ENCODE data around the gene INO80.

Gene INO80

DNA sequence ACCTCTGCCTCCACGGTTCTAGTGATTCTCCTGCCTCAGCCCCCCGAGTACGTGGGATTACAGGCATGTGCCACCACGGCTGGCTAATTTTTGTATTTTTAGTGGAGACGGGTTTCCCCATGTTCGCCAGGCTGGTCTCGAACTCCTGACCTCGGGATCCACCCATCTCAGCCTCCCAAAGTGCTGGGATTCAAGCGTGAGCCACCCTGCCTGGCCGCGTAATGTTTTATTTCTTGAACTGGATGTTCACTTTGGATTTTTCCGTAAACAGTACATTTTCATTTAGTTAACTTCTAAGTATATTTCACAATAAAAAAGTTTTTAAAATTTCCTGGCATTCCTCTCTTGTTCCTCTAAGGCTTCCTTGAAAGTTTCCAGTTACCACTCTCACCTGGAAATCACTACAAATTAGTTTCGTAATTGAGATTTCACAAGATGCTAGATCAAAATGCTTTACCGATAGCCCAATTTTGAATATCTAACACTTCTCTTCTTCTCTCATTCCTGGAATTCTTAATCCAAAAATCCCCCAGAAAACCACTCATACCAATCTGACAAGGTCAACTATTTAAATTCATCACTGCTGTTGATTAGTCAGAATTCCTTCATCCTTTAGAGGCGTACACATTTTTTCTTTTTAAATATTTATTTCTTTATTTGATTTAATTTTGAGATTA, 44.7 kb upstream of the INO80 start:
- no peaks in the 10 kb centered on the region for H3K79me1 ChIP-seq (replicated peaks; ENCODE audit: low read length, poor library complexity, severe bottlenecking)
- H3K27me3 ChIP-seq (ENCODE audit: control insufficient read depth in 1 of 2, insufficient read depth in 1 of 2, low read length in 2 of 2) = no peaks in the 10 kb centered on the region
- no peak overlapping the region for H4K91ac ChIP-seq (ENCODE audit: low read length)
- H3K9ac ChIP-seq (ENCODE audit: low read length) = no peak overlapping the region
- no peak overlapping the region for H2BK120ac ChIP-seq (ENCODE audit: low read depth, low read length)
- H2AFZ ChIP-seq (ENCODE audit: low read depth, low read length) = no peak overlapping the region
- no peak overlapping the region for H3K18ac ChIP-seq (ENCODE audit: low read depth in 1 of 2, low read length in 2 of 2)
- H3K4me1 ChIP-seq (ENCODE audit: control insufficient read depth, insufficient read depth, low read depth, low read length) = peaks cover 3% of the 10 kb centered on the region
- H3K14ac ChIP-seq (ENCODE audit: low read length in 2 of 2) = no peak overlapping the region
- H3K4me2 ChIP-seq (ENCODE audit: low read length, poor library complexity, severe bottlenecking) = no peak overlapping the region
- H3K27ac ChIP-seq (ENCODE audit: low read length, poor library complexity, severe bottlenecking) = no peak overlapping the region
- H2BK5ac ChIP-seq (ENCODE audit: low read depth, low read length, poor library complexity, severe bottlenecking) = no peak overlapping the region
- no peak overlapping the region for H3K23ac ChIP-seq (ENCODE audit: low read length in 2 of 2)
- H2AK5ac ChIP-seq (ENCODE audit: low read length, severe bottlenecking) = no peak overlapping the region
- no peak overlapping the region for H4K8ac ChIP-seq (ENCODE audit: low read length)
- H3K4ac ChIP-seq (ENCODE audit: low read depth in 1 of 2, low read length in 2 of 2) = no peak overlapping the region
- DNase-seq = no peak
- no peaks in the 10 kb centered on the region for H3K9me3 ChIP-seq (ENCODE audit: control insufficient read depth, low read length)
- no peak overlapping the region for H2BK15ac ChIP-seq (ENCODE audit: low read depth, poor library complexity, severe bottlenecking)
- H2BK12ac ChIP-seq (ENCODE audit: low read length in 2 of 2) = no peak overlapping the region
- WGBS = 94% methylated on average over 13 of the region's 15 CpGs
- H3K4me3 ChIP-seq (ENCODE audit: insufficient read depth in 1 of 2, low read depth in 1 of 2, low read length in 2 of 2) = no peak overlapping the region
- no peaks in the 10 kb centered on the region for H3K36me3 ChIP-seq (ENCODE audit: control insufficient read depth in 1 of 2, insufficient read depth in 2 of 2, low read depth in 1 of 2, low read length in 2 of 2)

DNA sequence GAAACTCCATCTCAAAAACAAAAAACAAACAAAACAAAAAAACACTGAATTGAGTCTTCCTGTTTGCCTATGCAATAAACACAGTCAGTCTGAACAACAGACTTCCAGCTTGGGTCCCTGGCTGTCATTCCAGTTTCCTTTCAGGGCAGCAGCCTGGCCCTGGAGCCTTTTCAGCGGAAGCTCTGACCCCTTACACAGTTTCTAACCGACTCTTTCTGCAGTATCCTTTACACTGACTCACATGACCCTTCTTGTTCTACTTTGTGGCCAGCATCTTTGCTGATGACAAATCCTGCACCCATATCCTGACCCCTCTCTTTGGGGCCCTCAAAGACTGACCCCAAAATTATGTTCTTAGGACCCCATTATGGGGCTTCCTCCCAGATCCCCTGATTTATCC, 38.3 kb upstream of the INO80 start:
- Histone ChIP-seq H3K4me3 (ENCODE audit: insufficient read depth in 1 of 2, low read depth in 1 of 2, low read length in 2 of 2) (no peak overlapping the region), H3K23ac (ENCODE audit: low read length in 2 of 2) (no peak overlapping the region), H4K8ac (ENCODE audit: low read length) (no peak overlapping the region), H2AFZ (ENCODE audit: low read depth, low read length) (no peak overlapping the region), H3K9me3 (ENCODE audit: control insufficient read depth, low read length) (no peaks in the 10 kb centered on the region), H3K36me3 (ENCODE audit: control insufficient read depth in 1 of 2, insufficient read depth in 2 of 2, low read depth in 1 of 2, low read length in 2 of 2) (no peaks in the 10 kb centered on the region), H3K79me1 (replicated peaks; ENCODE audit: low read length, poor library complexity, severe bottlenecking) (no peaks in the 10 kb centered on the region), H3K4ac (ENCODE audit: low read depth in 1 of 2, low read length in 2 of 2) (no peak overlapping the region), H2BK15ac (ENCODE audit: low read depth, poor library complexity, severe bottlenecking) (no peak overlapping the region), H4K91ac (ENCODE audit: low read length) (no peak overlapping the region), H3K14ac (ENCODE audit: low read length in 2 of 2) (no peak overlapping the region), H3K4me2 (ENCODE audit: low read length, poor library complexity, severe bottlenecking) (no peak overlapping the region), H3K4me1 (ENCODE audit: control insufficient read depth, insufficient read depth, low read depth, low read length) (peaks cover 1% of the 10 kb centered on the region), H3K9ac (ENCODE audit: low read length) (no peak overlapping the region), H2AK5ac (ENCODE audit: low read length, severe bottlenecking) (no peak overlapping the region), H3K27me3 (ENCODE audit: control insufficient read depth in 1 of 2, insufficient read depth in 1 of 2, low read length in 2 of 2) (no peaks in the 10 kb centered on the region), H2BK120ac (ENCODE audit: low read depth, low read length) (no peak overlapping the region), H3K27ac (ENCODE audit: low read length, poor library complexity, severe bottlenecking) (no peak overlapping the region), H3K18ac (ENCODE audit: low read depth in 1 of 2, low read length in 2 of 2) (no peak overlapping the region), H2BK12ac (ENCODE audit: low read length in 2 of 2) (no peak overlapping the region), H2BK5ac (ENCODE audit: low read depth, low read length, poor library complexity, severe bottlenecking) (no peak overlapping the region)
- 43% methylated on average over 2 of the region's 2 CpGs for WGBS
- peak; percentile 21 for DNase-seq

DNA sequence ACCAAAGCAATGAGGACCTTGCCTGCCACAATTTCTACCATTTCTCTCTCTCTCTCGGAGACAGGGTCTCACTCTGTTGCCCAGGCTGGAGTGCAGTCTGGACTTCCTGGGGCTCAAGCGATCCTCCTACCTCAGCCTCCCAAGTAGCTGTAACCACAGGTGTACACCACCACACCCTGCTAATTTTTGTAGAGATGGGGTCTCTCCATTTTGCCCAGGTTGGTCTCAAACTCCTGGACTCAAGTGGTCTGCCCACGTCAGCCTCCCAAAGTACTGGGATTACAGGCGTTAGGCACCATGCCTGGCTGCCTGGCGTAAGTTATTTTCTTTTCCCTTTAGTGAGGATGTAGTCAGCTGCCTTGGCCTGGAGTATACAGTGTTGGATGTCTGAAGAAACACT, 37.7 kb upstream of the INO80 start:
- Histone ChIP-seq H3K23ac (ENCODE audit: low read length in 2 of 2) (no peak overlapping the region), H3K9me3 (ENCODE audit: control insufficient read depth, low read length) (no peaks in the 10 kb centered on the region), H2AFZ (ENCODE audit: low read depth, low read length) (no peak overlapping the region), H3K27me3 (ENCODE audit: control insufficient read depth in 1 of 2, insufficient read depth in 1 of 2, low read length in 2 of 2) (no peaks in the 10 kb centered on the region), H3K14ac (ENCODE audit: low read length in 2 of 2) (no peak overlapping the region), H3K4me1 (ENCODE audit: control insufficient read depth, insufficient read depth, low read depth, low read length) (peaks cover 1% of the 10 kb centered on the region), H3K36me3 (ENCODE audit: control insufficient read depth in 1 of 2, insufficient read depth in 2 of 2, low read depth in 1 of 2, low read length in 2 of 2) (no peaks in the 10 kb centered on the region), H2BK120ac (ENCODE audit: low read depth, low read length) (no peak overlapping the region), H3K18ac (ENCODE audit: low read depth in 1 of 2, low read length in 2 of 2) (no peak overlapping the region), H2AK5ac (ENCODE audit: low read length, severe bottlenecking) (no peak overlapping the region), H4K8ac (ENCODE audit: low read length) (no peak overlapping the region), H3K4me3 (ENCODE audit: insufficient read depth in 1 of 2, low read depth in 1 of 2, low read length in 2 of 2) (no peak overlapping the region), H2BK12ac (ENCODE audit: low read length in 2 of 2) (no peak overlapping the region), H3K4ac (ENCODE audit: low read depth in 1 of 2, low read length in 2 of 2) (no peak overlapping the region), H2BK5ac (ENCODE audit: low read depth, low read length, poor library complexity, severe bottlenecking) (no peak overlapping the region), H3K4me2 (ENCODE audit: low read length, poor library complexity, severe bottlenecking) (no peak overlapping the region), H4K91ac (ENCODE audit: low read length) (no peak overlapping the region), H3K79me1 (replicated peaks; ENCODE audit: low read length, poor library complexity, severe bottlenecking) (no peaks in the 10 kb centered on the region), H2BK15ac (ENCODE audit: low read depth, poor library complexity, severe bottlenecking) (no peak overlapping the region), H3K9ac (ENCODE audit: low read length) (no peak overlapping the region), H3K27ac (ENCODE audit: low read length, poor library complexity, severe bottlenecking) (no peak overlapping the region)
- 93% methylated on average over 5 of the region's 5 CpGs for WGBS
- no peak for DNase-seq

DNA sequence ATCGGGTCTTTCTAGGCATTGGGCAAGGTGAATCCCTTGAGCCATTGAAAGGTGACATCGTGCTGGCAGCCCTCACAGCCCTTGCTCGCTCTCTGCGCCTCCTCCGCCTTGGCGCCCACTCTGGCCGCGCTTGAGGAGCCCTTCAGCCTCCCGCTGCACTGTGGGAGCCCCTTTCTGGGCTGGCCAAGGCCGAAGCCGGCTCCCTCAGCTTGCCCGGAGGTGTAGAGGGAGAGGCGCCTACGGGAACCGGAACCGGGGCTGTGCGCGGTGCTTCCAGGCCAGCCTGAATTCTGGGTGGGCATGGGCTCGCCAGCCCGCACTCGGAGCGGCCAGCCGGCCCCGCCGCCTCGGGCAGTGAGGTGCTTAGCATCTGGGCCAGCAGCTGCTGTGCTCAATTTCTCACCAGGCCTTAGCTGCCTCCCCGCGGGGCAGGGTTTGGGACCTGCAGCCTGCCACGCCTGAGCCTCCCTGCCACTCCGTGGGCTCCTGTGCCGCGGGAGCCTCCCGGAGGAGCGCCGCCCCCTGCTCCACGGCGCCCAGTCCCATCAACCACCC, 35.4 kb upstream of the INO80 start:
- Histone ChIP-seq H3K9ac (ENCODE audit: low read length) (no peak overlapping the region), H3K4ac (ENCODE audit: low read depth in 1 of 2, low read length in 2 of 2) (no peak overlapping the region), H2BK120ac (ENCODE audit: low read depth, low read length) (no peak overlapping the region), H3K18ac (ENCODE audit: low read depth in 1 of 2, low read length in 2 of 2) (no peak overlapping the region), H2AK5ac (ENCODE audit: low read length, severe bottlenecking) (no peak overlapping the region), H3K14ac (ENCODE audit: low read length in 2 of 2) (no peak overlapping the region), H3K27me3 (ENCODE audit: control insufficient read depth in 1 of 2, insufficient read depth in 1 of 2, low read length in 2 of 2) (no peaks in the 10 kb centered on the region), H4K91ac (ENCODE audit: low read length) (no peak overlapping the region), H3K4me1 (ENCODE audit: control insufficient read depth, insufficient read depth, low read depth, low read length) (peaks cover 1% of the 10 kb centered on the region), H3K36me3 (ENCODE audit: control insufficient read depth in 1 of 2, insufficient read depth in 2 of 2, low read depth in 1 of 2, low read length in 2 of 2) (no peaks in the 10 kb centered on the region), H2AFZ (ENCODE audit: low read depth, low read length) (no peak overlapping the region), H3K79me1 (replicated peaks; ENCODE audit: low read length, poor library complexity, severe bottlenecking) (no peaks in the 10 kb centered on the region), H2BK12ac (ENCODE audit: low read length in 2 of 2) (no peak overlapping the region), H4K8ac (ENCODE audit: low read length) (no peak overlapping the region), H3K23ac (ENCODE audit: low read length in 2 of 2) (no peak overlapping the region), H3K4me2 (ENCODE audit: low read length, poor library complexity, severe bottlenecking) (no peak overlapping the region), H3K27ac (ENCODE audit: low read length, poor library complexity, severe bottlenecking) (no peak overlapping the region), H2BK5ac (ENCODE audit: low read depth, low read length, poor library complexity, severe bottlenecking) (no peak overlapping the region), H3K9me3 (ENCODE audit: control insufficient read depth, low read length) (no peaks in the 10 kb centered on the region), H2BK15ac (ENCODE audit: low read depth, poor library complexity, severe bottlenecking) (no peak overlapping the region), H3K4me3 (ENCODE audit: insufficient read depth in 1 of 2, low read depth in 1 of 2, low read length in 2 of 2) (no peak overlapping the region)
- 98% methylated on average over 37 of the region's 37 CpGs for WGBS
- DNase-seq = no peak
